ENCODE measurements around the gene BAD. TPM values are rescaled to one million over a fixed set of nuclear protein-coding genes. Genes with fewer than 3 reads are reported as not detected.

The BAD gene
- total RNA-seq, 2 experiments from 2014 or later = 38.3 to 43.9 TPM

DNA sequence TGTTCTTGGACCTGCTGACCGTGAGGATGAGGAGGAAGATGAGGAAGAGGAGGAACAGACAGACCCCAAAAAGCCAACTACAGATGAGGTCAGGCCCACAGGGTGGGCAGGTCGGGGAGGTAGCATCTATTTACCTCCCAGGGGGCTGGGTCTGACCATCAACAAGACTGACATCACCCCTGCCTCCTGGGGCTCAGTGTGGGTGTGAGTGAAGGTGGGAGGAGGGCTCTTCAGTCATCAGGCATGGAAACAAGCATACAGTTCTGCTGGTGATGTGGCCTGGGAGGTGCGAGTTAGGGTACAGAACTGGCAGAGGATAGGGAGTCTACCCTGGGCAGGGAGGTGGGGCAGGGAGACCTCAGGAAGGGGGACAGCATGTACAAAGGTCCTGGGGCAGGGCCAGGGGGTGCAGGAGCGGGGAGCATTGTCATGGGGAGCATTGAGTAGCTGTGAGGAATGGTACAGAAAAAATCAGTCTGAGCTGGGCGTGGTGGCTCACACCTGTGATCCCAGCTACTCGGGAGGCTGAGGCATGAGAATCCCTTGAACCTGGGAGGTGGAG is 24.2 kb downstream of the BAD start:
- ChIA-PET POLR2A (no interaction called here), CTCF (no interaction called here)
- H3K36me3 Mint-ChIP-seq (ENCODE audit: low read depth) = peaks cover 23% of the 10 kb centered on the region
- no peaks in the 10 kb centered on the region for H3K9me3 Mint-ChIP-seq (ENCODE audit: insufficient read depth)
- DNase-seq (no peak), ATAC-seq (no peak)
- peaks cover 7% of the 10 kb centered on the region for H3K4me1 Mint-ChIP-seq (ENCODE audit: low read depth)
- no peaks in the 10 kb centered on the region for H3K27me3 Mint-ChIP-seq (ENCODE audit: low read depth)
- no peak overlapping the region for H3K4me3 Mint-ChIP-seq
- no peak overlapping the region for H3K27ac Mint-ChIP-seq

DNA sequence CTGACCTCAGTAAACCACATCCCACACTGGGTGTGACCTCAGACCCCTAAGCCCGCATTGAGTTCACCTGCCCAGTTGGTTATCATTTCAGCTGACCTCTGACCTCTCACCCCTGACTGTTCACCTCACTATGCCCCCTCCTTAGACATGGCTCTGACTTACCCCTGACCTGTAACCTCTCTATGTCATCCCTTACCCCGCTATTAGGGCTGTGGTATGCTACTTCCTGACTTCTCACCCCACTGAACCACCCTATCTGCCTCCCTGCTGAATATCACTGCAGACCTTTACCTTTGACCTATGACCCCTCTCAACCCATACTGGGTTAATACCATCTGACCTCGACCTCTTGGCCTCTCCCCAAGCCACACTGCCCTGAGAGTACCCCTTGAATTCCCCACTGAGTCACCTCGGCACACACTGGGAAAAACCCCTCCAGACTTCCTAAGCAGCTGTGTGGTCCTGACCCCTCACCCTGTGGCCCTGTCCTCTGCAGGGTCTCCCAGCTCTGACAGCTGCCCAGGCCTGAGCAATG is 24.9 kb downstream of the BAD start:
- CTCF ChIA-PET = no interaction called here
- DNase-seq (no peak), ATAC-seq (no peak)
- Mint-ChIP-seq H3K27me3 (ENCODE audit: low read depth) (no peaks in the 10 kb centered on the region), H3K36me3 (ENCODE audit: low read depth) (peaks cover 23% of the 10 kb centered on the region), H3K4me1 (ENCODE audit: low read depth) (peaks cover 7% of the 10 kb centered on the region), H3K4me3 (no peak overlapping the region), H3K27ac (no peak overlapping the region), H3K9me3 (ENCODE audit: insufficient read depth) (no peaks in the 10 kb centered on the region)
- POLR2A ChIA-PET = interaction anchor here (1.2 to 1.5 kb wide), 2 partner anchors 9 to 15 kb away, joined by 4 to 8 read pairs; no protein-coding TSS in a partner anchor

DNA sequence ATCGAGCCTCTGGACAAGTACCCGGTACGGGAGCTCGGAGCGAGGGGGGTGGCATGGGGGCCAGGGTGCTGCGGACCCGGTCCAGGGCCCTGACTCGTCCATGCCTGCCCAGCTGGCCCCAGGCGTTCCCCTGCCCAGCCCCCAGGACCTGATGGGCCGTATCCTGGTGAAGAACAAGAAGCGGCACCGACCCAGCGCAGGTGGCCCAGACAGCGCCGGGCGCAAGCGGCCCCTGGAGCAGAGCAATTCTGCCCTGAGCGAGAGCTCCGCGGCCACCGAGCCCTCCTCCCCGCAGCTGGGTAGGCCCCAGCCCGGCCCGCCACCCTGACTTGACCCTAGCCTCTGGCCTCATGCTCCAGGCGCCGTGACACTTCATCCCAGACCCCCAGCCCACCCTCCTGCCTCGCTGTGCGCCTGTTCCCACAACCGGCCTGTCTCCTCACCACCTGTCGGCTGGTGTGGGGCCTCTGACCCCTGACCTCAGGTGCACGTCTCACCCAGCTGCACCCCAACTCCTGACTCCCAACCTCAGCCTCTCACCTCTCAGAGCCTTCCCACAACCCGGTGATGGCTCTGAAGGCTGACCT is 25.4 kb downstream of the BAD start:
- Mint-ChIP-seq H3K9me3 (ENCODE audit: insufficient read depth) (no peaks in the 10 kb centered on the region), H3K27ac (no peak overlapping the region), H3K4me3 (no peak overlapping the region), H3K36me3 (ENCODE audit: low read depth) (peaks cover 21% of the 10 kb centered on the region), H3K27me3 (ENCODE audit: low read depth) (no peaks in the 10 kb centered on the region), H3K4me1 (ENCODE audit: low read depth) (peaks cover 8% of the 10 kb centered on the region)
- no peak for ATAC-seq
- ChIA-PET CTCF (no interaction called here), POLR2A (interaction anchor here (1.2 to 1.5 kb wide), 2 partner anchors 10 to 14 kb away, joined by 4 to 8 read pairs; no protein-coding TSS in a partner anchor)
- DNase-seq = no peak

DNA sequence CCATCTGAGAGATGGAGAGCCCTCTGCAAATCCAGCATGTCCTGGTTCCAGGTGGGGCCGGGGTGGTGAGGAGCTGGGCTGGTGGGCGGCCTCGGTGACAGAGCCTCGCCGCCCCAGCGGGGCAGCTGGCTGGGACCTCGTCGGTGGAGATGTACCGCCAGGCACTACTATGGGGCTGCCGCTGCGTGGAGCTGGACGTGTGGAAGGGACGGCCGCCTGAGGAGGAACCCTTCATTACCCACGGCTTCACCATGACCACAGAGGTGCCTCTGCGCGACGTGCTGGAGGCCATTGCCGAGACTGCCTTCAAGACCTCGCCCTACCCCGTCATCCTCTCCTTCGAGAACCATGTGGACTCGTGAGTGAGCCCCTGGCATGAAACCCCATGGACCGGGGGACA is 26.1 kb downstream of the BAD start:
- no peak overlapping the region for H3K27ac Mint-ChIP-seq
- peaks cover 15% of the 10 kb centered on the region for H3K4me1 Mint-ChIP-seq (ENCODE audit: low read depth)
- ATAC-seq = no peak
- ChIA-PET CTCF (interaction anchor here (1.2 kb wide), 1 partner anchor 12 kb away, joined by 4 read pairs; no protein-coding TSS in a partner anchor), POLR2A (interaction anchor here (0.6 to 1.5 kb wide), 3 partner anchors 11 to 34 kb away, joined by 3 to 8 read pairs (median 3); no protein-coding TSS in a partner anchor)
- no peak for DNase-seq
- peaks cover 21% of the 10 kb centered on the region for H3K36me3 Mint-ChIP-seq (ENCODE audit: low read depth)
- no peaks in the 10 kb centered on the region for H3K27me3 Mint-ChIP-seq (ENCODE audit: low read depth)
- H3K4me3 Mint-ChIP-seq = no peak overlapping the region
- H3K9me3 Mint-ChIP-seq (ENCODE audit: insufficient read depth) = no peaks in the 10 kb centered on the region

DNA sequence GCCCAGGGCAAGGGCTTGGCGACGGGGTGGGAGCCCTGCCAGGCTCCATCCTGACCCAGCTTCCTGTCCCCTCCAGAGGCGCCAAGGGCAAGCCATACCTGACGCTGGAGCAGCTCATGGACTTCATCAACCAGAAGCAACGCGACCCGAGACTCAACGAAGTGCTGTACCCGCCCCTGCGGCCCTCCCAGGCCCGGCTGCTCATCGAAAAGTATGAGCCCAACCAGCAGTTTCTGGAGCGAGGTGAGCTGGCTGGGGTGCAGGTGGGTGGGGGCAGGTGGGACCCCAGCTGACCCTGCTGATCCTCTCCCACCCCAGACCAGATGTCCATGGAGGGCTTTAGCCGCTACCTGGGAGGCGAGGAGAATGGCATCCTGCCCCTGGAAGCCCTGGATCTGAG is 28.2 kb downstream of the BAD start:
- Mint-ChIP-seq H3K36me3 (ENCODE audit: low read depth) (peaks cover 15% of the 10 kb centered on the region), H3K9me3 (ENCODE audit: insufficient read depth) (no peaks in the 10 kb centered on the region), H3K4me3 (no peak overlapping the region), H3K27me3 (ENCODE audit: low read depth) (no peaks in the 10 kb centered on the region), H3K4me1 (ENCODE audit: low read depth) (peaks cover 28% of the 10 kb centered on the region), H3K27ac (no peak overlapping the region)
- POLR2A ChIA-PET = interaction anchor here (0.7 to 1.0 kb wide), 2 partner anchors 13 to 30 kb away, joined by 3 to 4 read pairs; partner anchors contain the start of genes NUDT22 and TRPT1
- DNase-seq (no peak), ATAC-seq (no peak)
- CTCF ChIA-PET = interaction anchor here (1.3 kb wide), 1 partner anchor 13 kb away, joined by 4 read pairs; no protein-coding TSS in a partner anchor

DNA sequence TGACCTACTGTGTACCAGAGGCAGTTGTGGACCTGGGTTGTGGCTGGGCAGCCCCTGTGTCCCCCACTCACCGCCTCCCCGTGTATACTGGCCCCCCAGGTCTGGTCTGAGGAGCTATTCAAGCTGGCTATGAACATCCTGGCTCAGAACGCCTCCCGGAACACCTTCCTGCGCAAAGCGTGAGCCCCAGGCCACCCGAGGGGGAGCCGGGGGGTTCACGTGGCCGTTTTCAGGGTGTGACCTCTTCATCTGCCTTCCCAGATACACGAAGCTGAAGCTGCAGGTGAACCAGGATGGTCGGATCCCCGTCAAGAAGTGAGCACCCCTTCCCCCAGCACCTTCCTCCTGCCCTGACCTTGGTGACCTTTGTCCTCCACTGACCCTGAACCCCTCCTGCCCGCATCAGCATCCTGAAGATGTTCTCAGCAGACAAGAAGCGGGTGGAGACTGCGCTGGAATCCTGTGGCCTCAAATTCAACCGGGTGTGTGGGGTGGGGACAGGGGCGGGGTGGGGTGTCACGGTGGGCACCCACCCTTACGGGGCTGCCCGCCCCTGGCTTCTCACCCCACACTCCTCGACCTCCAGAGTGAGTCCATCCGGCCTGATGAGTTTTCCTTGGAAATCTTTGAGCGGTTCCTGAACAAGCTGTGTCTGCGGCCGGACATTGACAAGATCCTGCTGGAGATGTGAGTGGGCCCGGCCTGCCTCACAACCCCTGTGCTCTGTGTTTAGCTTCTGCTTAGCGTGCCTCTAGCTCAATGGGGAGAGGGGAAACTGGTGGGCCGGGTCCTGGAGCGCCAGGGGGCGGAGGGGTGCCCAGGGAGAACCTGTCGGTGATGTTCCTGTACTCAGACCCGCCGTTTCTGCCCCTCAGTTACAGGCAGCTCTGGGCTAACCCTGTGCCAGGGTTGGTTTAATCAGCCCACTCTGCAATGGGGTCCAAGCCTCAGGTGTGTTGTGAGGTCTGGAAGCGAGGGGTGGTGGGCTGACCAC is 29.0 kb downstream of the BAD start:
- Mint-ChIP-seq H3K9me3 (ENCODE audit: insufficient read depth) (no peaks in the 10 kb centered on the region), H3K27ac (no peak overlapping the region), H3K27me3 (ENCODE audit: low read depth) (no peaks in the 10 kb centered on the region), H3K36me3 (ENCODE audit: low read depth) (peaks cover 15% of the 10 kb centered on the region), H3K4me3 (no peak overlapping the region), H3K4me1 (ENCODE audit: low read depth) (peaks cover 35% of the 10 kb centered on the region)
- ATAC-seq (no peak), DNase-seq (no peak)
- ChIA-PET POLR2A (interaction anchor here (0.7 to 1.2 kb wide), 3 partner anchors 14 to 29 kb away, joined by 3 to 5 read pairs (median 3); partner anchors contain the start of genes NUDT22 and TRPT1), CTCF (interaction anchor here (0.6 to 1.9 kb wide), 4 partner anchors 9 to 27 kb away, joined by 3 to 4 read pairs (median 4); partner anchors contain the start of gene PPP1R14B)

DNA sequence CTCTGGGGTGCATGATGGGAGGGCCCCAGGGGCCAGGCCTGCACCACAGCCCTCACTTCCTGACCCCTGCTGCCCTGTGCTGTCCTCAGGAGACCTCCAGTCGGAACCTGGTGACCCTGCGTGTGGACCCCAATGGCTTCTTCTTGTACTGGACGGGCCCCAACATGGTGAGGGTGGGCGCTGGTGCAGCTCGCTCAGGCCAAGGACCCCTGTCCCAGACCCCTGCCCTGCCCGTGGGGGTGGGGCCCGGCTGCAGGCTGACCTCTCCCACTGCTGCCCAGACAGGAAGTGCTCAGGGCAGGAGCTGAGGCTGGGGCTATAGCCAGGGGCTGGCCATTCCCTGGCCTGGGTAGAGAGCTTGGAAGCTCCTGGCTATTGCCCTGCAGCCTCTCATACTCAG is 30.1 kb downstream of the BAD start:
- Mint-ChIP-seq H3K27me3 (ENCODE audit: low read depth) (no peaks in the 10 kb centered on the region), H3K27ac (no peak overlapping the region)
- POLR2A ChIA-PET = interaction anchor here (0.7 to 1.2 kb wide), 2 partner anchors 15 kb away, joined by 3 to 5 read pairs; no protein-coding TSS in a partner anchor

DNA sequence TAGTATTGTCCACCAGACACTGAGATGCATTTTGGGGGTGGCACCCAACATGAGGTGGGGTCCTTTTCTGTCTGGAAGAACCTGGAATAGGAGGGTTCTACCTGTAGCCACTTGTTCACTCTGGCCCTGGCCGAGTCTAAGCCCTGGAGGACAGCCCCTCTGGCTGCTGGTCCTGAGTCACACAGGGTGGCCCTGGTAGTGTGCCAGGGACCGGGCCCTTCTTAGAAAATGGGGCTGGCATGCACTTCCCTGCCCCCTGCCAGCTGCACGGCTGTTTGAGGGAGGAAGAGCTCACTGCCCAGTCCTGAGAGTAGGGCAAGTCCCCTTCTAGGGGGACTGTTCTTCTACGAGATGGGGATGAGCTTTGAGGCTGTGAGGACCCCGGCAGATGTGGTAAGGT is 31.0 kb downstream of the BAD start:
- H3K27ac Mint-ChIP-seq = no peak overlapping the region
- DNase-seq (no peak), ATAC-seq (no peak)
- peaks cover 7% of the 10 kb centered on the region for H3K36me3 Mint-ChIP-seq (ENCODE audit: low read depth)
- POLR2A ChIA-PET = interaction anchor here (0.7 kb wide), 1 partner anchor 15 kb away, joined by 3 read pairs; no protein-coding TSS in a partner anchor
- CTCF ChIA-PET = interaction anchor here (1.5 to 1.9 kb wide), 2 partner anchors 9 to 29 kb away, joined by 3 to 4 read pairs; no protein-coding TSS in a partner anchor
- peak overlapping the region; percentile 18 for H3K4me3 Mint-ChIP-seq
- H3K9me3 Mint-ChIP-seq (ENCODE audit: insufficient read depth) = no peaks in the 10 kb centered on the region
- H3K4me1 Mint-ChIP-seq (ENCODE audit: low read depth) = peaks cover 33% of the 10 kb centered on the region
- no peaks in the 10 kb centered on the region for H3K27me3 Mint-ChIP-seq (ENCODE audit: low read depth)

More for the DNA sequence above, 30.1 kb downstream of the BAD start:
- DNase-seq (no peak), ATAC-seq (no peak)
- Mint-ChIP-seq H3K9me3 (ENCODE audit: insufficient read depth) (no peaks in the 10 kb centered on the region), H3K4me3 (no peak overlapping the region), H3K4me1 (ENCODE audit: low read depth) (peaks cover 36% of the 10 kb centered on the region), H3K36me3 (ENCODE audit: low read depth) (peaks cover 8% of the 10 kb centered on the region)
- CTCF ChIA-PET = interaction anchor here (1.5 to 1.9 kb wide), 2 partner anchors 10 to 28 kb away, joined by 3 to 4 read pairs; no protein-coding TSS in a partner anchor

DNA sequence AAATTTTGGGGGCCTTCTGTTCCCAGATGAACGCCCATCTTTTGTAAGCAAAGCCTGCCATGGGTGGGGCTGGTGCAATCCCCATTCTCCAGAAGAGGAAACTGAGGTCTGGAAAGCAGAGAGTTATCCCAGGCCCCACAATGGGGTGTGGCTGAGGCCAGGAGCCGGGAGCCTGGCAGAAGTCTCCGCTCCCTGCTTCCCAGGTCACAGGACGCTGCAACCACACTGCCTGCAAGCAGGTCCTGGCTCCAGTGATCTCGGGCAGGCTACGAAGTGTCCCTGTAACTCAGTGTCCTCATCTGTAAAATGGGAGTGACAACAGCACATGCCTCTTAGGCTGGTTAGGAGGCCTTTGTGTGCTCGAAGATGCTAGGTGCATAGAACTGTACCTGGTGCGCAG is 31.4 kb downstream of the BAD start:
- H3K27ac Mint-ChIP-seq = no peak overlapping the region

DNA sequence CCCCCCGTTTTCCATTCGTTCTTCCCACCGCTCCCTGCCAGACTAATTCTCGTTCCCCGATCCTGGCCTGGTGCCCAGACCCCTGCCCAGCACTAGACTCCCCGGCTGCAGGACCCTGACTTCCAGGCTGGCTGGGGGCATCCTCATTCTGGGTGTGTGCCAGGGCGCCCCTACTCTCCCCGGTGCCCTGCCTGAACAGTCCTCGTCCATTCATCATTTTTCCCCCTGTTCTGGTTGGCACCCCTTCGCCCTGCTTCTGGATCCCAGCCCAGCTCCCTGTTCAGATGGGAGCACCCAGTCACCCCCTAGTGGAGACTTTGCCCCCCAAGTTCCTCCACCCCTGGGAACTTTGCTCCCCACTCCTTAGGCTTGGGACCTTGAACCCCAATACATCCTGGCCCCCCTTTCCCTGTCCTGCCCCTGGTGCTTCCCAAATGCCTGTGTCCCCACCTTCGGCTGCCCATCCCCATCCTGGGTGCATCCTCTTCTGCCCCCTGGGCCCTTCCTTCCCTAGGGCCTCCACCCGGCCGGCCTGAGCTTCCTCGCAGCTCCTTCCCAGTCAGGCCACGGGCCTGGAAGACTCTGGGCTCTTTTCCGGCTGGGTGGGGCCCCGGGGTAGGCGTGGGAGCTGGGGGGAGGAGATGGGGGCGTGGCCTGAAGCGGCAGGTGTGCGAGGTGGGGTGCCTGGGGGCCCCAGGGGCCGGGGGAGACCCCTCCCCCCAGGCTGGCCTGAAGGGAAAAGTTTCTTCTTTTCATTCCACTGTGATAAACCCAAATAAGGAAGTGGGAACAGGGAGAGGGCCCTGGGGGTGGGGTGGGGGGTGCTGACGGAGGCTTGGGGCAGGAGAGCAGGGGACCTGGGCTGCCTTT is 32.2 kb downstream of the BAD start:
- H3K36me3 Mint-ChIP-seq (ENCODE audit: low read depth) = peaks cover 4% of the 10 kb centered on the region
- H3K4me3 Mint-ChIP-seq = peak overlapping the region; percentile 89
- ChIA-PET CTCF (interaction anchor here (0.6 to 3.7 kb wide), 8 partner anchors 10 to 67 kb away, joined by 3 to 63 read pairs (median 8); partner anchors contain the start of genes CATSPERZ and FKBP2), POLR2A (interaction anchor here (0.5 to 2.4 kb wide), 6 partner anchors 9 to 67 kb away, joined by 3 to 18 read pairs (median 4); partner anchors contain the start of genes FERMT3 and STIP1)
- H3K9me3 Mint-ChIP-seq (ENCODE audit: insufficient read depth) = no peaks in the 10 kb centered on the region
- peak overlapping the region; percentile 48 for H3K27ac Mint-ChIP-seq
- H3K4me1 Mint-ChIP-seq (ENCODE audit: low read depth) = peaks cover 41% of the 10 kb centered on the region
- peak; percentile 15 for ATAC-seq
- H3K27me3 Mint-ChIP-seq (ENCODE audit: low read depth) = no peaks in the 10 kb centered on the region
- DNase-seq = peak; percentile 42

More for the DNA sequence above, 31.4 kb downstream of the BAD start:
- peak overlapping the region; percentile 18 for H3K4me3 Mint-ChIP-seq
- no peaks in the 10 kb centered on the region for H3K9me3 Mint-ChIP-seq (ENCODE audit: insufficient read depth)
- CTCF ChIA-PET = interaction anchor here (3.7 kb wide), 2 partner anchors 15 to 48 kb away, joined by 23 to 63 read pairs; partner anchors contain the start of gene CATSPERZ
- H3K36me3 Mint-ChIP-seq (ENCODE audit: low read depth) = peaks cover 7% of the 10 kb centered on the region
- ATAC-seq = no peak
- POLR2A ChIA-PET = interaction anchor here (2.4 kb wide), 1 partner anchor 46 kb away, joined by 9 read pairs; the partner anchor contains the start of gene FERMT3
- H3K27me3 Mint-ChIP-seq (ENCODE audit: low read depth) = no peaks in the 10 kb centered on the region
- no peak for DNase-seq
- H3K4me1 Mint-ChIP-seq (ENCODE audit: low read depth) = peaks cover 36% of the 10 kb centered on the region
